OCI-M2 (cell line): ENCODE data around the gene MYBPH.

Source experiments
- DNase-seq: peaks from one replicate; lab custom pipeline; 2025; ENCODE audit not compliant: unreplicated experiment; lab: John Stamatoyannopoulos, UW

The MYBPH gene

DNA sequence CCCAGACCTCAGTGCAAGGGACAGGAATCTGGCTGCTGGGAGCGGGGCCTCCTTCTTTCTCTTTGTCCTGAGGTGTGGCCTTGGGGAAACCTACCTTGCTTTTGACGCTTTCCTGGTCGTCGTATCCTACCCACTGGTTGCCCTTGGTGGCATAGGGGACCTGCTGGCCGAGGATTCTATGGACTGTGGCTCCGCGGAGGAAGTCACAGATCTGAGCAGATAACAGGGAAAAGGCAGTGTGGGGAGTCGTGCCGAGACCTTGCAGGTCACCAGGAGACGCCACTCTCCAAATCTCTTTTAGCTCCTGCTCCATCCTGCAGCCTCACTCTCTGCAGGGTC lies 4.0 kb upstream of the MYBPH start:
- no peak for DNase-seq

DNA sequence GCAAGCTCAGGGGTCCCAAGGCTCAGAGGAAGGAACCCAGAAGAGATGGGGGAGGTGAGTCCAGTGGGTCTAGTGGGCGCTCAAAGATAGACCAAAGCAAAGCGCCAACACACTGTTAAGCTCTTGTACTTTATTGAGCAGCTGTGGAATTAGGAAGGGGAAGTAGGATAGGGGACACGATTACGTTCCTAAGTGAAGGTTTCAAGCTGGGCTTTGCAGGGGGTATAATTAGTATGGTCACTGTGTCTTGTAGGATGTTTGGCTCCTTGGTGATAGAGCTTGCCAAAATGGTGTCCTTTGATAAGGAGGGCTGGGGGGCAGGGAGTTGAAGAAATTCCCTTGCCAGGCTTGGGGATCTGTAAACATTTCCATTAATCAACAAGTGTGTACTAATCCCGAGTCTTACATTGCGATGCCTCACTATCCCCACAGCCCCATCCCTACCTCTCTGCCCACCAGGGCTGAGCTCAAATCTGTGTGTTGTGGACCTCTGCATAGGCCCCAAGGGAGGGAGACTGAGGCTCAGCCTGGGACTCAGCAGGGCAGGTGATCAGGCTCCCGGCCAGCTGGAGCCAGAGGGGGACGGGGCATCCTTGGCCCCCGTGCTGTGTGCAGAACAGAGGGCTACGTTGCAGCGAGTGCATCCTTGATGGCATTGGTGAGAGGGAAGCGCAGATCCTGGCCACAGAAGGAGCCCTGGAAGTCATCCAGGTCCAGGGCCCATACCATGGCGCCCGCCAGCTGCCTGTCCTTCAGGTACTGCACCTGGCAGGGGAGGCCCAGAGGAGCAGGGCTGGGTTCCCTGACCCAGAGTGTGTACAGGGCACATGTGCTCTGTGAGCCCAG lies 3.4 kb upstream of the MYBPH start:
- DNase-seq = no peak

- DNase-seq = no peak
Observed at GRCh38 chr1:203178083-203178482, 2.5 kb upstream of the MYBPH start.

DNA sequence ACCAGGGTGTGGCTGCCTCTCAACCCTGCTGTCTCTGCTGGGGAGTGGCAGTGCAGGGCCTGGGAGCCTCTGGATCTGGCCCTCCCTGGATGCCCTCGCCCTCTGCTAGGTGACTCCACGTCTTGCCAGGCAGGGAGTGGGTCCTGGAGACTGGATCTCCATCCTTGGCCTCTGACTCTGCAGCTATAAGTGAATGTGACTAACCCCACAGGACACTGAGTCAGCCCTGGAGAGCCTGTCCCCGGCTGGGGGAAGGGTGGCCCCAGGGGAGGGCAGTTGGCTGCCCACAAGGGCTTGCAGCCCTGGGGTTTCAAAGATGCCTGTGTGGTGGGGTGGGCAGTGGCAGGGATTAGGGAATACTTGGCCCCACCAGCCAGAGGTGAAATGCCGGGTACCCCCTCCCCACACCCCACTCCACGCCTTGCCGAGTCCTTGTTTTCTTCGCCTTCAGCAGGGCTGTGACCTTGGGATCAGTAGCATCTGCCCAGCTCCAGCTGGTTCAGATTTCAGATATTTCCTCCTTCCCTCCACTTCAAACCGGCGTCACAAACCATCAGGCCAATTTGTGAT lies 1.9 kb upstream of the MYBPH start:
- no peak for DNase-seq

DNA sequence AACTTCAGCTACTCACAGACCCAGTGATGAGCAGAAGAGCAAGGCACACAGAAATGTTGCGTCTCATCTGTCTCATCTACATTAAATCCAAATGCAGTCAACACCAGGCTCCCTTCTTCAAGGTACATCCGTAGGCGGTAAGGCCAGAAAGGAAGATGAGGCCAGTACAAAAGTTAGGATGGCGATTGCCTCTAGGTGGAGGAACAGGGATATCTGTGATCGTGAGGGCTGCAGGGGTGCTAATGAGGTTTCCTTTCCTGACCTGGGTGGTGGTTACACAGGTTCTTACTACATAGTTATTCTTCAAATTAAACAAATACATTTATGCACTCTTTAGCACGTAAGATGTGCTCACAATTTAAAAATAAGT lies 1.4 kb upstream of the MYBPH start:
- no peak for DNase-seq

GRCh38 chr1:203176273-203177035 lies 828 bp upstream of the MYBPH start:
- DNase-seq = no peak

GRCh38 chr1:203175827-203176241 lies 208 bp upstream of the MYBPH start:
- DNase-seq = no peak

DNA sequence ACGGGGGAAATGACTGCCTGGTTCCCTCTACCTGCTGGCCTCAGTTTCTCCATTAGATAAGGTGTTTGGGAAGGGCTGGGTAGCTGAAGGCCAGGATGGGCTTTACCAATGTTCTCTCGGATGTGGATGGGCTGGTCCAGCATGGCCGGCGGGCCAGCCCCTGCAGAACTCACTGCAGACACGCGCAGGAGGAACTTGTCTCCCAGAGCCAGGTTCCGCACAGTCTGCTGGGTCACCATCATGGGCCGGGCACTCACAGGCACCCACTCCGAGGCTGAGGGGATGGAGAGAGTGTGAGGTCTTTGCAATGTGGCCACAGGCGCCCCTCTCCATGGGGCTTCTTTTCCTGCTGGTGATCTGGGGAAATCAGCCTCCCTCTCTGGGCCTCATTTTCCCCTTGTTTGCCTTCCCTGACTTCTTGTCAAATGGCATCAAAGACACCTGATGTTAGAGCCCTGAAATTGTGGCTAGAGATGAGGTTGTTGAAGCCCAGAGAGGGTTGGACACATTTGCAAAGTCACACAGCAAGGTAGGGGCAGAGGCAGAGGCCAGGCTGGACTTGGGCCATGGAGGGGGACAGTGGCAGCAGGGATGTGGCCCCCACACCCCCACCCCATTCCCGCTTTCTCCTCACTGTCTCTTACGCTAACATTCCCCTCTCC lies 1.2 kb downstream of the MYBPH start:
- no peak for DNase-seq

DNA sequence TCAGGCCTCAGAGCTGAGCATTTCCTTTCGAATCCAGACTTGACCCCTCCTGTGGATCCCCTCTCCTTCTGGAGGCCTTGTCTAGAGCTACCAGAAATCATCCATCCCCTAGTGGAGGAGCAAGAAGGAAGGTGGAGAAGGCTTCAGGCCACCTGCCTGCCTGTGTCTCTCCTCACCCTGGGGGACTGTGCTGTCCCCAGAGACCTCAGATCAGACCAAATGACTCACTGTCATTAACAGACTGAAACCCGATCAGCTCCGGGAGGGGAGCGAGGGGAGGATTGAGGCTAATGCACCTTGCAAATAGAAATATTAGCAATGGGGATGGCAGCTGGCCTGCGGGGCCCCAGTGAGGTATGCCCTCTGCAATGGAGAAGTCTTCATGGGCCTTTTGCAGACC lies 2.1 kb downstream of the MYBPH start:
- no peak for DNase-seq

DNA sequence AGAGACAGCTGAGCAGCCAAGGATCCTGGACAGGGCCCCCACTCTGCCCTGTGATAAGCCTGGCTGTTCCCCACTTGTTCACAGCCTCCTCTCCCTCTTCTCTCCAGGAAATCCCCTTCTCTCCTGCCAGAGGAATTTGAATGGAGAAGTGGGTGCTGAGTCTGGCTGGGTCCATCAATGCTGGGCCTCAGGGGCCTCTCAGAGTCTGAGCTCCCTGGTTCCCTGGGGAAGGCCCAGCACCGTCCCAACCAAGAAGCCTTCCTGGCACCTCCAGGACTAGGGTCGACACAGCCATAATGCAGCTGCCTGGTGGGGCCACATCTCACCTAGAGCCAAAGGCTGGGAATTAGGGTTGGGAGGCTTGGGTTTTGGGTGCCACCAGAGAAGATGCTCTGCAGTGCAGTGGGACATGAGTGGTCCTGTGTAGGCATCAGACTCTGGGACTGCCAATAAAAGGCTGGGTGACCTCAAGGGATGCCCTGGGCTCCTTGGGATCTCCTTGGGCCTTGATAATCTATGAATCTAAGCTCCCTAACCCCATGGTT lies 2.5 kb downstream of the MYBPH start:
- no peak for DNase-seq

DNA sequence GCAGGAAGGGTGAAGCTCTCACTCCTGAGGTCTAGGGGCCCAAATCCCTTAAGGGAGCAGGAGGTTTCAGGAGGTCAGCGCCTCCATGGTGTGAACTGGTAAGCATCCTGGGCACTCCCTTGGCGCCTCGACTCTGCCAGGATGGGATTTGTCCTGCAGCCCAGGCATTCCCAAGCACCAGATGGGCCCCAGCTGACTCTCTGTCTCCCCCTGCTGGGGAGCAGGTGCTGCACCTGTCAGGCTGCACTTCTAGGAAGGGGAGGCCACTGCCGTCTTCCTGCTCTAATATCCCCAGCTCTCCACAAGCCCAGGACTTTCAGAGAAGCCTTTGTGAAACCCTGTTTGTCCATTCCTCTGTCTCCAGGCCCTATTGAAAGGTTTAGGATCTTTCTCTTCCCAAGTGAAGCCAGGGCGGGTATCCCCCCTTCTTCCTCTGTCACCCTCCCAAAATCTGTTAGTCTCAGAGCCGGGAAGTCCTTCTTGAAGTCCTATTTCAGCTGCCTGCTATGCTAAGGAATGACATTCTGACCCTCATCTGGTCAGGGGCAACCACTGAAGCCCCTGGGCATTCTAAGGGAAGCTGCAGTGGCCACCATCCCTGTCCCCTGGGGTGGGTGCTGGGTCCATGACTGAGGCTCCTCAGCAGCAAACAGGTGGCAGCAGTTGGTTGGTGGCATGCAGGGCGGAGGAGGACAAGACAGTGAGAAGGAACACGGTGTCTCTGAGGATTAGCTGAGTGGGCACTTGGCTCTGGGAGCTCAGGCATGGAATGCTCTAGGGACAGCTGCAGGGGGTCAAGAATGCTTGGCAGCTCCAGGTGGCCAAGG lies 3.2 kb downstream of the MYBPH start:
- DNase-seq = no peak

DNA sequence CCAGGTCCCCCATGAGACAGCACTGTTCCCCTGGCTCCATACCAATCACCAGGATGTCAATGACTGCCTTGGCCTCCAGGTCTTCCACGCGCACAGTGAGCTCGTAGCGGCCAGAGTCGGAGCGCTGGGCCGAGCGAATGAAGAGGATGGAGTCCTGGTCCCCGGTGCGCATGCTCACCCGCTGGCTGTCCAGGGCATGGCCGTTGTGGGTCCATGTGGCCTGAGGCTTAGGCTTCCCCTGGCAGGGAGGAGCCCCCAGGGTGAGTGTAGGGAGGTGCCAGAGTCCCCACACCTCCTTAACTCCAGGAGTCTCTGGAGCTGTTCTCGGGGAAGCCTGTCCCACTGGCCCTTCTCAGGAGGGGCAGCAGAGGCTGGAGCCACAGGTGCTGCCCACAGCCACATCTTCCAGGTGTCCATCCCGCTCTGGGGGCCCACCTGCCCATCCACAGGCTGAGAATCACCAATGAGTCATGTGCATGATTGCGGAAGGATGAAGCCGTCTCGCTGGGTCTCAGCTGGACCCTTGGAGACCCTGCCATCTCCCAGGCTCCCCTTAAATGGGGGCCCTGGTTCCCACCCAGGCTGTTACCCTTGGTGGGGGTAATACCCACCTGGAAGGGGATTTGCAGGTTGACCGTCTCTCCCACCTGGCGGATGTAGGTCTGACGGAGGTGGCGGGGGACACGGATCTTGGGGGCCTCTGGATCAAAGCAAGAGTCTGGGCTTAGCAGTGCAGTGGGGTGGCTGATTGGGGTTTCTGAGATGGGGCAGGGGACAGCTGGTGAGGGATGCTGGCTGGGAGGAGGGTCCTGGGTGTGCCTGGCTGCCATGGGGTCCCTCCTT lies 4.1 kb downstream of the MYBPH start:
- DNase-seq = no peak

- DNase-seq = no peak
Observed at GRCh38 chr1:203170625-203171330, 4.8 kb downstream of the MYBPH start.

- DNase-seq = no peak
Observed at GRCh38 chr1:203169770-203170520, 5.7 kb downstream of the MYBPH start.

DNA sequence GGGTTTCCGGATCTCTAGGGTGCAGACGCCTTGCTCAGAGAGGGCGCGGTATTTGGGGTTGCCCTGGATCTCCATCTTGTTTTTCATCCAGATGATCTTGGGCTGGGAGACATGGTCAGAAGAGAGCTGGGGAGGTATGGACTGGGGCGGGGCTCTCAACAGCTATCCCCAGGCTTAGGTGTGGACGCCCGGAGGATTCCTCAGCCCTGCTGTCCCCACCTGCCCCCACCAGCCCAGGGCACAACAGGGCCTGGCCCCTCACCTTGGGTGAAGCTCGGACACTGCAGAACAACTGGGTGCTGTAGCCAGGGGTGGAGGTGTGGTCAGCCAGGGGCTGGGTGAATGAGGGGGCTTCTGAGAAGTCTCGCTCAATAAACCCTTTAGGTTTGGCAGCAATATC lies 6.6 kb downstream of the MYBPH start:
- DNase-seq = no peak

DNA sequence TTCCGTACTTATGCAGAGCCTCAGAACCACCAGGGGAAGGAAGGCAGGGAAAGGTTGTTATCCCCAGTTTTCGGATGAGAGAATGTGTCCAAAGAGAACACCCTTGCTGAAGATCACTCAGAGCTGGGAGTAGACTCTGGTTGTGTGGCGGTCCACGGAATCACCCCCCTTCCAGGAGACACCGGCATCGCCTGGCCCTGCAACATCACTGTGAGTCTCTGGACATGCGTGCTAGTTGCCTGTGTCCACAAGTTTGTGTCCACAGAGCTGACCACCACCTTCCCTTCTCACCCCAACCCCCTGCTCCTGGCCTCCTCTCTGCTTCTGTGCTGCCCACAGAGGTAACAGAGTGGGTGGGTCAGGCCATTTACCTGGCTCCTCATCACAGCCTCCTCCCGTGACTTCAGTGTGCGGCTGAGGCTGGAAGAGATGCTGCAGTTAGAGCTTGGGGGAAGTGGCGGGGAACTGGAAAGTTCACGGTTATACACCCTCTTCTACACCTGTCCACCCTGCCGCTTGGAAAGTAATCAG lies 7.3 kb downstream of the MYBPH start:
- DNase-seq = no peak

DNA sequence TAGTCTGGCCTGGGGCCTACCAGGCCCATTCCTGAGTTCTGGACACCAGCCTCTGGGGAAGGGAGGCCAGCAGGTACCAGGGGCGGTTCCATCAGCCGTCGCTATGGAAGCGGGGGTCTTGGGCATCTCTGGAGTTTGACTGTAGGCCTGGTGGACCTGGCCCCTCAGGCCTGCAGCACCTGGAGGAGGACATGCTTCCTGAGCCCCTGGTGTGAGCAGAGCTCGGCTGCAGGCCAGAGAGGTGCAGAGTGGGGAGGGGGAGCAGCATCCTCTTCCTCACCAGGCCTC lies 7.8 kb downstream of the MYBPH start:
- DNase-seq = no peak
